Measurements from ENCODE around the gene MATCAP1.
A peak's percentile ranks its signal among the peaks of the same experiment; 100 is the strongest.

The MATCAP1 gene

GRCh38 chr16:67183627-67184452 lies at the start of gene MATCAP1:
Gene MATCAP1 (minus strand): TSS chr16:67183963. CDS start chr16:67180610, 3,353 bp downstream.
- peak; percentile 98 for DNase-seq

- DNase-seq, result no peak
Observed at GRCh38 chr16:67230809-67231660, 47.3 kb upstream of the MATCAP1 start.

- no peak for DNase-seq
Observed at GRCh38 chr16:67229906-67230808, 46.4 kb upstream of the MATCAP1 start.

GRCh38 chr16:67228905-67229304 lies 45.1 kb upstream of the MATCAP1 start:
- no peak for DNase-seq

- DNase-seq, result no peak
Observed at GRCh38 chr16:67228034-67228785, 44.4 kb upstream of the MATCAP1 start.

- DNase-seq, result no peak
Observed at GRCh38 chr16:67227567-67227921, 43.8 kb upstream of the MATCAP1 start.

- DNase-seq, result peak; percentile 99
Observed at GRCh38 chr16:67226804-67227566, 43.2 kb upstream of the MATCAP1 start, which contains the start of gene TMEM208. Gene TMEM208 (plus strand): TSS chr16:67227130. CDS start chr16:67227219, 89 bp downstream.

- DNase-seq, result no peak
Observed at GRCh38 chr16:67226295-67226803, 42.6 kb upstream of the MATCAP1 start.

- DNase-seq, result no peak
Observed at GRCh38 chr16:67223992-67224391, 40.2 kb upstream of the MATCAP1 start.

GRCh38 chr16:67216612-67217490 lies 33.1 kb upstream of the MATCAP1 start:
- DNase-seq, result no peak

GRCh38 chr16:67215706-67216105 lies 31.9 kb upstream of the MATCAP1 start:
- no peak for DNase-seq

- DNase-seq, result no peak
Observed at GRCh38 chr16:67213197-67214019, 29.6 kb upstream of the MATCAP1 start.

GRCh38 chr16:67212766-67213165 lies 29.0 kb upstream of the MATCAP1 start:
- no peak for DNase-seq

GRCh38 chr16:67211674-67212073 lies 27.9 kb upstream of the MATCAP1 start:
- no peak for DNase-seq

GRCh38 chr16:67210069-67210937 lies 26.5 kb upstream of the MATCAP1 start:
- DNase-seq, result no peak

GRCh38 chr16:67209565-67209964 lies 25.8 kb upstream of the MATCAP1 start:
- no peak for DNase-seq

GRCh38 chr16:67208154-67208896 lies 24.6 kb upstream of the MATCAP1 start:
- DNase-seq, result no peak

All from fibroblast of skin of right quadriceps (primary cell).